ENCODE data around the gene SPAG9. TPM values are rescaled to one million over a fixed set of nuclear protein-coding genes. Genes with fewer than 3 reads are reported as not detected.

The SPAG9 gene
- total RNA-seq, 1 experiment from 2014 or later = 77.6 TPM

DNA sequence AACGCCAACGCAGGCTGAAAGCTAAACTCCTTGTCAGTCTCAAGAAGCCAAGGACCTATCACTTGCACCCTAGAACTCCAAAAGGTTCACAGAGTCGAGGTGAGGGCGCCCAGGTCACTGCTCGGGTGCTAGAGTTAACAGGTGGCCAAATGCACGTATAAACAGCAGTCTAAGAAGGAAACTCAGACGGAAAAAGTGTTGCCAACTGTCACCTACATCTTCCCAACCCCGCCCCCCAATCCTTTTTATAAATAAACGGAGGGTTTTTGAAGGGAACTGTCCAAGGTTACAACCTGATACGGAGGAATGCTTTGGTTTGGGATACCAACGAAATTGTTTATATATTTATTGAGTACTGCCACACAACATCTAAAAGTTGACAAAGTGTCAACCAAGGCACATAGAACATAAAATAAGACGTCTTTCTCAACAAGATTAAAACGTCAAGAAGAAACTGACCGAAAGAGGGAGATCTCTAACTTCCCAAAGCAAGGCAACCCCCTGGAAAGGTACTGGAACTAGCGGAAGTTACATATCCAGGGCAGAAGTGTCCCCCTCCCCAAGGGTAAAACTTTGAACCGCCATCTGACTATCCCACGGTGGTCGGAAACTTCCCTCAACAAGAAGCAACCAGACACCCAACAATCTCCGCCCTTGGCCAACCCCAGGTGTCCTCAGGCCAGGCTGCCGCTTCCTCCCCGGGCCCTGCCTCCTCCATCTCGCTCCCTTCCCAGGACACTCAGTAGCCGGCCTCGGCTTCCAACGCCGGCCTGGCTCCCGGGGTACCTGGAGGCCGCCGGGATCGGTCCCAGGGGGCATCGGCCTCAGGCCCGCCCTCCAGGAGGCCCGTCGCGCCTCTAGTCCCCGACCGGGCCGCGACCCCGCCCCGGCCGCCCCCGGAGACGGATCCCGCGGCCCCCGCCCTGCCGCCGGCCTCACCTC, 982 bp downstream of the SPAG9 start:
- TSS peak; percentile 55 for BruUV-seq (replicated peaks)
- peak overlapping the region; percentile 95 for H3K9ac ChIP-seq (ENCODE audit: low read length)
- no peaks in the 10 kb centered on the region for H3K36me3 ChIP-seq (ENCODE audit: control insufficient read depth in 1 of 2, insufficient read depth in 2 of 2, low read length in 2 of 2)
- peaks cover 17% of the 10 kb centered on the region; the same call in 1 of the 2 replicates for H4K20me1 ChIP-seq (ENCODE audit: insufficient read depth)
- H3K9me3 ChIP-seq (ENCODE audit: control insufficient read depth in 1 of 2, insufficient read depth in 1 of 2, low read depth in 1 of 2, low read length in 2 of 2) = no peaks in the 10 kb centered on the region
- H3K4me3 ChIP-seq (replicated peaks in 1 of 2; ENCODE audit: low read depth in 1 of 2, low read length in 2 of 2) = peak overlapping the region; percentile 91 to 92
- H3K79me2 ChIP-seq (ENCODE audit: insufficient read depth, low read length) = peaks cover 58% of the 10 kb centered on the region
- ChIA-PET RAD21 (ENCODE audit: low non-redundant PET in 1 of 2, low total read pairs in 2 of 2, uncharacterized antibody in 2 of 2, unreplicated experiment in 2 of 2) (interaction anchor here (0.6 to 1.7 kb wide), 4 partner anchors 13 to 34 kb away, joined by 3 to 8 read pairs (median 6); partner anchors contain the start of gene NME1 (in 2 of the 2)), CTCF (interaction anchor here (0.8 to 4.6 kb wide), 2 partner anchors 33 to 34 kb away, joined by 3 to 43 read pairs; partner anchors contain the start of gene NME1), POLR2A (interaction anchor here (0.7 to 3.5 kb wide), 11 partner anchors 8 to 253 kb away, joined by 3 to 24 read pairs (median 5); partner anchors contain the start of genes NME1 and TOB1)
- intact Hi-C loops (cut with micrococcal nuclease) = loop anchor here (2.0 kb wide), 1 partner anchor 253 kb away; the partner anchor contains the start of gene TOB1
- H3K4me2 ChIP-seq (ENCODE audit: low read length) = peak overlapping the region; percentile 84
- no peaks in the 10 kb centered on the region for H3K27me3 ChIP-seq (ENCODE audit: insufficient read depth, low read length)
- peak; percentile 38 for DNase-seq (ENCODE audit: low read depth, low spot score)
- peak overlapping the region; percentile 68 for H3K27ac ChIP-seq (ENCODE audit: low read depth, low read length)
- peak; percentile 28 for ATAC-seq
- peaks cover 30 to 41% of the 10 kb centered on the region in 2 experiments for H3K4me1 ChIP-seq (ENCODE audit: control insufficient read depth in 1 of 2, insufficient read depth in 2 of 2, low read length in 2 of 2)
- H2AFZ ChIP-seq (ENCODE audit: low read depth, low read length, poor library complexity, severe bottlenecking) = no peak overlapping the region
- no peaks in the 10 kb centered on the region for H3K9me2 ChIP-seq (ENCODE audit: insufficient read depth)
- TF ChIP-seq SIN3A (IDR thresholded peaks at IDR 0.05; ENCODE audit: low read depth) (peak; percentile 51; the same call in 1 of the 2 replicates), ELF1 (IDR thresholded peaks at IDR 0.05; ENCODE audit: borderline replicate concordance, low read depth) (no peak; the same call in 1 of the 2 replicates), POLR2A (IDR thresholded peaks at IDR 0.05; ENCODE audit: borderline replicate concordance, extremely low read depth, insufficient read depth, insufficient read length) (no peak), SRF (IDR thresholded peaks at IDR 0.05; ENCODE audit: low read depth) (no peak), MAX (IDR thresholded peaks at IDR 0.05) (peak; percentile 32; the same call in 1 of the 2 replicates), REST (IDR thresholded peaks at IDR 0.05; ENCODE audit: low read depth) (no peak), EZH2phosphoT487 (IDR thresholded peaks at IDR 0.05; ENCODE audit: borderline replicate concordance) (no peak), POLR2AphosphoS5 (IDR thresholded peaks at IDR 0.05; ENCODE audit: low read depth, low read length) (peak; percentile 28), RAD21 (IDR thresholded peaks at IDR 0.05; ENCODE audit: low read depth) (peak; percentile 78), ZFX (IDR thresholded peaks at IDR 0.05) (no peak), ATF3 (IDR thresholded peaks at IDR 0.05) (no peak), YY1 (IDR thresholded peaks at IDR 0.05; ENCODE audit: extremely low read depth, insufficient replicate concordance, low read depth, low read length) (no peak), CBX3 (IDR thresholded peaks at IDR 0.05; ENCODE audit: low read depth) (no peak)
- TF ChIP-seq, protein P1, sequence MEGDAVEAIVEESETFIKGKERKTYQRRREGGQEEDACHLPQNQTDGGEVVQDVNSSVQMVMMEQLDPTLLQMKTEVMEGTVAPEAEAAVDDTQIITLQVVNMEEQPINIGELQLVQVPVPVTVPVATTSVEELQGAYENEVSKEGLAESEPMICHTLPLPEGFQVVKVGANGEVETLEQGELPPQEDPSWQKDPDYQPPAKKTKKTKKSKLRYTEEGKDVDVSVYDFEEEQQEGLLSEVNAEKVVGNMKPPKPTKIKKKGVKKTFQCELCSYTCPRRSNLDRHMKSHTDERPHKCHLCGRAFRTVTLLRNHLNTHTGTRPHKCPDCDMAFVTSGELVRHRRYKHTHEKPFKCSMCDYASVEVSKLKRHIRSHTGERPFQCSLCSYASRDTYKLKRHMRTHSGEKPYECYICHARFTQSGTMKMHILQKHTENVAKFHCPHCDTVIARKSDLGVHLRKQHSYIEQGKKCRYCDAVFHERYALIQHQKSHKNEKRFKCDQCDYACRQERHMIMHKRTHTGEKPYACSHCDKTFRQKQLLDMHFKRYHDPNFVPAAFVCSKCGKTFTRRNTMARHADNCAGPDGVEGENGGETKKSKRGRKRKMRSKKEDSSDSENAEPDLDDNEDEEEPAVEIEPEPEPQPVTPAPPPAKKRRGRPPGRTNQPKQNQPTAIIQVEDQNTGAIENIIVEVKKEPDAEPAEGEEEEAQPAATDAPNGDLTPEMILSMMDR (IDR thresholded peaks at IDR 0.05 in 2 of 3, conservative IDR thresholded peaks at IDR 0.05 in 1 of 3; ENCODE audit: borderline replicate concordance in 1 of 3, insufficient read depth in 1 of 3, low read depth in 2 of 3, low read length in 2 of 3) = peak in 2 of 3 experiments; percentile 19 to 34; a peak in 3 of 6 replicates
